ENCODE data around the gene CTU2.

Gene CTU2

GRCh38 chr16:88739139-88739976, 33.1 kb downstream of the CTU2 start:
- no peak for TF ChIP-seq CTCF (IDR thresholded peaks at IDR 0.05; ENCODE audit: low read depth, low read length)
- DNase-seq (ENCODE audit: low read depth in 2 of 2), result no peak
- H3K4me3 ChIP-seq (replicated peaks in 1 of 2; ENCODE audit: low read depth in 2 of 2, low read length in 2 of 2), result no peak overlapping the region

- DNase-seq (ENCODE audit: low read depth in 2 of 2), result no peak
- TF ChIP-seq CTCF (IDR thresholded peaks at IDR 0.05; ENCODE audit: low read depth, low read length), result no peak
- H3K4me3 ChIP-seq (replicated peaks in 1 of 2; ENCODE audit: low read depth in 2 of 2, low read length in 2 of 2), result no peak overlapping the region
Observed at GRCh38 chr16:88739977-88740726, 33.8 kb downstream of the CTU2 start.

- no peak overlapping the region for H3K4me3 ChIP-seq (replicated peaks in 1 of 2; ENCODE audit: low read depth in 2 of 2, low read length in 2 of 2)
- TF ChIP-seq CTCF (IDR thresholded peaks at IDR 0.05; ENCODE audit: low read depth, low read length), result no peak
- DNase-seq (ENCODE audit: low read depth in 2 of 2), result no peak
Observed at GRCh38 chr16:88740727-88741055, 34.4 kb downstream of the CTU2 start.

- TF ChIP-seq CTCF (IDR thresholded peaks at IDR 0.05; ENCODE audit: low read depth, low read length), result no peak
- H3K4me3 ChIP-seq (replicated peaks in 1 of 2; ENCODE audit: low read depth in 2 of 2, low read length in 2 of 2), result no peak overlapping the region
- DNase-seq (ENCODE audit: low read depth in 2 of 2), result no peak
Observed at GRCh38 chr16:88741368-88741767, 35.1 kb downstream of the CTU2 start.

- no peak for TF ChIP-seq CTCF (IDR thresholded peaks at IDR 0.05; ENCODE audit: low read depth, low read length)
- no peak overlapping the region for H3K4me3 ChIP-seq (replicated peaks in 1 of 2; ENCODE audit: low read depth in 2 of 2, low read length in 2 of 2)
- no peak for DNase-seq (ENCODE audit: low read depth in 2 of 2)
Observed at GRCh38 chr16:88742896-88743605, 36.7 kb downstream of the CTU2 start.

- no peak overlapping the region for H3K4me3 ChIP-seq (replicated peaks in 1 of 2; ENCODE audit: low read depth in 2 of 2, low read length in 2 of 2)
- TF ChIP-seq CTCF (IDR thresholded peaks at IDR 0.05; ENCODE audit: low read depth, low read length), result peak; percentile 83
- peak; percentile 68 to 76 for DNase-seq (ENCODE audit: low read depth in 2 of 2)
Observed at GRCh38 chr16:88743693-88744576, 37.6 kb downstream of the CTU2 start.
